Right lobe of liver (tissue), 4 donors: ENCODE data around the gene SPAG6.

Source experiments
- POLR2A ChIP-seq: fragments of 450-650 bp; IDR thresholded peaks from one replicate; pipeline ENCODE4 v1.6.1; 2017; ENCODE audit warnings: antibody characterized with exemption, mild to moderate bottlenecking
- TF ChIP-seq, protein P1 (sequence below), 4 donors: fragments of 200-600 bp in 3 of 4; fragments of 450-650 bp in 1 of 4; IDR thresholded peaks; one replicate each; pipeline versions ENCODE4 v1.5.1 to v1.8.0; 2016 to 2022; ENCODE audit warnings: antibody characterized with exemption in 4 of 4, mild to moderate bottlenecking in 2 of 4
- donor health status: DM: no; HTN: no; CAD: no.
- donor health status: DM: no; HTN: no; CAD: no.
- donor health status: DM: no; HTN: yes; CAD: no.

GRCh38 chr10:22344249-22344648, 1.0 kb upstream of the SPAG6 start:
- TF ChIP-seq, protein P1, sequence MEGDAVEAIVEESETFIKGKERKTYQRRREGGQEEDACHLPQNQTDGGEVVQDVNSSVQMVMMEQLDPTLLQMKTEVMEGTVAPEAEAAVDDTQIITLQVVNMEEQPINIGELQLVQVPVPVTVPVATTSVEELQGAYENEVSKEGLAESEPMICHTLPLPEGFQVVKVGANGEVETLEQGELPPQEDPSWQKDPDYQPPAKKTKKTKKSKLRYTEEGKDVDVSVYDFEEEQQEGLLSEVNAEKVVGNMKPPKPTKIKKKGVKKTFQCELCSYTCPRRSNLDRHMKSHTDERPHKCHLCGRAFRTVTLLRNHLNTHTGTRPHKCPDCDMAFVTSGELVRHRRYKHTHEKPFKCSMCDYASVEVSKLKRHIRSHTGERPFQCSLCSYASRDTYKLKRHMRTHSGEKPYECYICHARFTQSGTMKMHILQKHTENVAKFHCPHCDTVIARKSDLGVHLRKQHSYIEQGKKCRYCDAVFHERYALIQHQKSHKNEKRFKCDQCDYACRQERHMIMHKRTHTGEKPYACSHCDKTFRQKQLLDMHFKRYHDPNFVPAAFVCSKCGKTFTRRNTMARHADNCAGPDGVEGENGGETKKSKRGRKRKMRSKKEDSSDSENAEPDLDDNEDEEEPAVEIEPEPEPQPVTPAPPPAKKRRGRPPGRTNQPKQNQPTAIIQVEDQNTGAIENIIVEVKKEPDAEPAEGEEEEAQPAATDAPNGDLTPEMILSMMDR (IDR thresholded peaks at IDR 0.05), result no peak
- no peak for TF ChIP-seq POLR2A
